Gastroesophageal sphincter (tissue), 4 donors: ENCODE data around the gene SEPTIN7. TPM values are rescaled to one million over a fixed set of nuclear protein-coding genes. Genes with fewer than 3 reads are reported as not detected.

Experiments used
- ATAC-seq: fragments of 150-250 bp; one replicate; pipeline ENCODE4 v1.9.1; 2016; ENCODE audit warnings: mild to moderate bottlenecking, moderate library complexity
- H3K27ac ChIP-seq, 4 donors: fragments of 200-600 bp; sonication (generic) in 3 of 4; 1 replicate in 3 of 4; 2 replicates in 1 of 4; pipeline ENCODE4 v1.5.1; 2016 to 2019
- H3K27me3 ChIP-seq: fragments of 200-600 bp; sonication (generic); one replicate; pipeline ENCODE4 v1.5.1; 2019
- H3K36me3 ChIP-seq, 2 donors: fragments of 200-600 bp; sonication (generic); one replicate each; pipeline ENCODE4 v1.5.1; 2019; ENCODE audit warnings: control low read depth in 1 of 2
- H3K4me1 ChIP-seq, 3 donors: fragments of 200-600 bp; sonication (generic); 1 replicate in 2 of 3; 2 replicates in 1 of 3; pipeline ENCODE4 v1.5.1; 2016 to 2019; ENCODE audit warnings: control low read depth in 2 of 3
- H3K4me3 ChIP-seq, 2 donors: fragments of 200-600 bp; sonication (generic); one replicate each; pipeline ENCODE4 v1.5.1; 2019; ENCODE audit warnings: mild to moderate bottlenecking in 1 of 2, moderate library complexity in 1 of 2
- H3K9me3 ChIP-seq, 3 donors: fragments of 200-600 bp; sonication (generic); one replicate each; pipeline ENCODE4 v1.5.1; 2017 to 2019; ENCODE audit warnings: control low read depth in 2 of 3
- CTCF ChIP-seq, 4 experiments: fragments of 200-600 bp in 2 of 4; fragments of 450-650 bp in 2 of 4; sonication (generic) in 1 of 4; IDR thresholded peaks; one replicate each; pipeline ENCODE4 v1.5.1; 2017 to 2019; ENCODE audit warnings: antibody characterized with exemption in 4 of 4, mild to moderate bottlenecking in 2 of 4, moderate library complexity in 2 of 4
- EP300 ChIP-seq: sonication (generic); formaldehyde crosslinking; IDR thresholded peaks from one replicate; pipeline ENCODE4 v1.6.1; 2017; ENCODE audit warnings: antibody characterized with exemption, mild to moderate bottlenecking
- POLR2A ChIP-seq, 2 donors: fragments of 450-650 bp; IDR thresholded peaks; one replicate each; pipeline ENCODE4 v1.6.1; 2017; ENCODE audit warnings: antibody characterized with exemption in 2 of 2, mild to moderate bottlenecking in 2 of 2, moderate library complexity in 1 of 2
- POLR2AphosphoS5 ChIP-seq: sonication (generic); formaldehyde crosslinking; IDR thresholded peaks from one replicate; pipeline ENCODE4 v1.6.1; 2017; ENCODE audit warnings: antibody characterized with exemption
- WGBS, 2 donors: methylation state at CpG; one replicate each; pipeline ENCODE4 v1.1.5; 2018; ENCODE audit warnings: low coverage in 1 of 2; 5-methylcytosine and 5-hydroxymethylcytosine counted together
- total RNA-seq, 4 donors: library from RNA; depleted of rRNA; stranded (reverse); fragments of >200 nt; gene quantifications; one replicate each; pipeline ENCODE4 v1.1.0, GENCODE V29; 2016

The SEPTIN7 gene
- total RNA-seq, 4 donors from 2014 or later: 267 to 536 (median 334) TPM

- no peak for ATAC-seq
- no peak overlapping the region for H3K27ac ChIP-seq
- no peaks in the 10 kb centered on the region for H3K9me3 ChIP-seq
- H3K4me3 ChIP-seq: no peak overlapping the region
- H3K27me3 ChIP-seq: no peaks in the 10 kb centered on the region
- TF ChIP-seq EP300: no peak
- TF ChIP-seq CTCF (IDR thresholded peaks at IDR 0.05): no peak
- WGBS, 2 donors: 78 to 88% methylated on average over 2 to 3 of the region's 3 CpGs
- H3K36me3 ChIP-seq: no peaks in the 10 kb centered on the region
- H3K4me1 ChIP-seq: peaks cover 0 to 23% (median 0%) of the 10 kb centered on the region in 3 donors
Observed at GRCh38 chr7:35757574-35757973, 43.3 kb upstream of the SEPTIN7 start.

- TF ChIP-seq EP300 (no peak), POLR2A (IDR thresholded peaks at IDR 0.05) (no peak), POLR2AphosphoS5 (no peak), CTCF (IDR thresholded peaks at IDR 0.05) (no peak)
- ATAC-seq: no peak
- H3K27me3 ChIP-seq: no peaks in the 10 kb centered on the region
- H3K27ac ChIP-seq: no peak overlapping the region
- 41 to 56% methylated on average over 2 of the region's 2 CpGs for WGBS, 2 donors
- H3K4me1 ChIP-seq: peaks cover 0 to 17% (median 0%) of the 10 kb centered on the region in 3 donors
- H3K9me3 ChIP-seq: no peaks in the 10 kb centered on the region
- H3K36me3 ChIP-seq: no peaks in the 10 kb centered on the region
- no peak overlapping the region for H3K4me3 ChIP-seq
Observed at GRCh38 chr7:35758421-35758820, 42.4 kb upstream of the SEPTIN7 start.

- Histone ChIP-seq H3K9me3 (no peaks in the 10 kb centered on the region), H3K27ac (no peak overlapping the region), H3K27me3 (no peaks in the 10 kb centered on the region), H3K4me1 (peaks cover 0 to 11% (median 0%) of the 10 kb centered on the region in 3 donors), H3K4me3 (no peak overlapping the region), H3K36me3 (no peaks in the 10 kb centered on the region)
- TF ChIP-seq POLR2A (IDR thresholded peaks at IDR 0.05) (no peak), EP300 (no peak), CTCF (IDR thresholded peaks at IDR 0.05) (no peak), POLR2AphosphoS5 (no peak)
- 58 to 60% methylated on average over 7 of the region's 7 CpGs for WGBS, 2 donors
- ATAC-seq: no peak
Observed at GRCh38 chr7:35760143-35760745, 40.6 kb upstream of the SEPTIN7 start.

GRCh38 chr7:35761871-35762677 lies 38.8 kb upstream of the SEPTIN7 start:
- no peak for ATAC-seq
- Histone ChIP-seq H3K36me3 (no peaks in the 10 kb centered on the region), H3K27me3 (no peaks in the 10 kb centered on the region), H3K4me1 (peaks cover 0 to 11% (median 0%) of the 10 kb centered on the region in 3 donors), H3K27ac (no peak overlapping the region), H3K9me3 (no peaks in the 10 kb centered on the region), H3K4me3 (no peak overlapping the region)
- TF ChIP-seq POLR2AphosphoS5: no peak
- no peak for TF ChIP-seq EP300
- no peak for TF ChIP-seq CTCF (IDR thresholded peaks at IDR 0.05)
- TF ChIP-seq POLR2A (IDR thresholded peaks at IDR 0.05): no peak
- WGBS, 2 donors: 32 to 59% methylated on average over 4 of the region's 4 CpGs

GRCh38 chr7:35762781-35763180 lies 38.1 kb upstream of the SEPTIN7 start:
- Histone ChIP-seq H3K27me3 (no peaks in the 10 kb centered on the region), H3K36me3 (no peaks in the 10 kb centered on the region), H3K27ac (no peak overlapping the region), H3K4me1 (peaks cover 0 to 11% (median 0%) of the 10 kb centered on the region in 3 donors), H3K4me3 (no peak overlapping the region), H3K9me3 (no peaks in the 10 kb centered on the region)
- TF ChIP-seq EP300 (no peak), POLR2AphosphoS5 (no peak), POLR2A (IDR thresholded peaks at IDR 0.05) (no peak), CTCF (IDR thresholded peaks at IDR 0.05) (no peak)
- WGBS, 2 donors: 41 to 67% methylated on average over 1 to 3 of the region's 3 CpGs
- no peak for ATAC-seq
